ENCODE data around the gene NTRK2. TPM values are rescaled to one million over a fixed set of nuclear protein-coding genes. Genes with fewer than 3 reads are reported as not detected.

Gene NTRK2
- total and polyA plus RNA-seq, 2 experiments from 2014 or later, result 0.03 TPM; not detected in 1

GRCh38 chr9:84899326-84899725 lies 229.8 kb downstream of the NTRK2 start (continued):
- TF ChIP-seq EZH2 (IDR thresholded peaks at IDR 0.05; ENCODE audit: low read depth, unreplicated experiment) (no peak), ZNF114 (CRISPR knock-in tag; IDR thresholded peaks at IDR 0.05) (no peak)

GRCh38 chr9:84900421-84900820 lies 230.9 kb downstream of the NTRK2 start:
- no peak overlapping the region for H3K4me3 Mint-ChIP-seq
- H3K36me3 Mint-ChIP-seq (ENCODE audit: low read depth), result no peaks in the 10 kb centered on the region
- no peak overlapping the region for H3K27ac ChIP-seq (ENCODE audit: low read depth)
- H3K27ac Mint-ChIP-seq, result no peak overlapping the region
- ATAC-seq (no peak), DNase-seq (ENCODE audit: low spot score) (no peak)
- H4K20me1 ChIP-seq (replicated peaks; ENCODE audit: insufficient read depth), result no peaks in the 10 kb centered on the region
- no peaks in the 10 kb centered on the region for H3F3A ChIP-seq (replicated peaks; ENCODE audit: low read depth)
- H3K4me1 Mint-ChIP-seq, result peaks cover 4% of the 10 kb centered on the region
- no peaks in the 10 kb centered on the region for H3K27me3 ChIP-seq (ENCODE audit: insufficient read depth)
- H3K4me3 ChIP-seq, result no peak overlapping the region
- TF ChIP-seq ZNF331 (CRISPR knock-in tag; IDR thresholded peaks at IDR 0.05; ENCODE audit: low read depth), result no peak
- TF ChIP-seq CTCF (conservative IDR thresholded peaks at IDR 0.05; ENCODE audit: low read depth in 2 of 2), result no peak
- no peak for TF ChIP-seq EZH2 (IDR thresholded peaks at IDR 0.05; ENCODE audit: low read depth, unreplicated experiment)
- no peak for TF ChIP-seq POLR2AphosphoS5 (IDR thresholded peaks at IDR 0.05; ENCODE audit: low read depth)
- no peak for TF ChIP-seq STAT1 (IDR thresholded peaks at IDR 0.05; ENCODE audit: unreplicated experiment)
- TF ChIP-seq ETS1 (IDR thresholded peaks at IDR 0.05), result no peak
- TF ChIP-seq ZNF114 (CRISPR knock-in tag; IDR thresholded peaks at IDR 0.05), result no peak
- no peak for TF ChIP-seq EZH2phosphoT487 (IDR thresholded peaks at IDR 0.05; ENCODE audit: unreplicated experiment)
- TF ChIP-seq JUNB (IDR thresholded peaks at IDR 0.05; ENCODE audit: unreplicated experiment), result no peak
- no peak for TF ChIP-seq CREB1 (CRISPR knock-in tag; IDR thresholded peaks at IDR 0.05; ENCODE audit: low read depth)
- TF ChIP-seq NANOG (IDR thresholded peaks at IDR 0.05; ENCODE audit: borderline replicate concordance), result no peak
- TF ChIP-seq REST (IDR thresholded peaks at IDR 0.05; ENCODE audit: unreplicated experiment), result no peak
- no peak for TF ChIP-seq ZNF462 (CRISPR knock-in tag; IDR thresholded peaks at IDR 0.05)
- no peaks in the 10 kb centered on the region for H3K36me3 ChIP-seq (ENCODE audit: insufficient read depth)
- no peaks in the 10 kb centered on the region for H3K9me3 Mint-ChIP-seq
- peak overlapping the region; percentile 18 for H2AFZ ChIP-seq
- peaks cover 7% of the 10 kb centered on the region; the same call in 1 of the 2 replicates for H3K4me1 ChIP-seq (ENCODE audit: insufficient read depth)
- H3K79me2 ChIP-seq (replicated peaks; ENCODE audit: insufficient read depth), result no peaks in the 10 kb centered on the region
- no peak overlapping the region for H3K4me2 ChIP-seq
- H3K27me3 Mint-ChIP-seq (ENCODE audit: insufficient read depth, low read depth, poor library complexity), result no peaks in the 10 kb centered on the region
- no peaks in the 10 kb centered on the region for H3K9me2 ChIP-seq (ENCODE audit: insufficient read depth)

Measured in GM23338 (cell line).